Middle frontal gyrus (tissue), 1 donor: ENCODE results near the gene FAM43B.

Source experiments
- DNase-seq: peaks from one replicate; pipeline ENCODE4 v3.0.0-alpha.2; 2015; ENCODE audit warnings: low spot score; ENCODE audit errors: extremely low spot score

The FAM43B gene

GRCh38 chr1:20590306-20590777 is 38.0 kb downstream of the FAM43B start:
- DNase-seq = no peak

GRCh38 chr1:20593756-20594155 is 41.4 kb downstream of the FAM43B start:
- no peak for DNase-seq

- DNase-seq = no peak
Measured at GRCh38 chr1:20594746-20595145, 42.4 kb downstream of the FAM43B start.

GRCh38 chr1:20596106-20596505 is 43.7 kb downstream of the FAM43B start:
- no peak for DNase-seq

GRCh38 chr1:20597650-20598049 is 45.3 kb downstream of the FAM43B start:
- DNase-seq = no peak

- DNase-seq = no peak
Measured at GRCh38 chr1:20600156-20600555, 47.8 kb downstream of the FAM43B start.

GRCh38 chr1:20601129-20601825 is 48.9 kb downstream of the FAM43B start:
- no peak for DNase-seq

- DNase-seq = no peak
Measured at GRCh38 chr1:20602851-20603450, 50.6 kb downstream of the FAM43B start.

- DNase-seq = no peak
Measured at GRCh38 chr1:20603504-20604464, 51.4 kb downstream of the FAM43B start.
